H54 (cell line): Measurements from ENCODE around the gene BCAR3.
A peak's percentile ranks its signal among the peaks of the same experiment; 100 is the strongest.

Source experiments
- DNase-seq: peaks from one replicate; pipeline ENCODE4 v3.0.0; 2011; ENCODE audit warnings: low spot score, mixed read lengths; ENCODE audit not compliant: insufficient read length
- FAIRE-seq: peaks from 3 replicates; lab custom pipeline; 2011; peaks lifted over from hg19 to GRCh38; lab: Jason Lieb, UNC
- POLR2A ChIP-seq: IDR thresholded peaks from 2 replicates; pipeline ENCODE4 v1.6.1; 2011; ENCODE audit warnings: low read depth, mild to moderate bottlenecking, low read length

BCAR3 gene

DNA sequence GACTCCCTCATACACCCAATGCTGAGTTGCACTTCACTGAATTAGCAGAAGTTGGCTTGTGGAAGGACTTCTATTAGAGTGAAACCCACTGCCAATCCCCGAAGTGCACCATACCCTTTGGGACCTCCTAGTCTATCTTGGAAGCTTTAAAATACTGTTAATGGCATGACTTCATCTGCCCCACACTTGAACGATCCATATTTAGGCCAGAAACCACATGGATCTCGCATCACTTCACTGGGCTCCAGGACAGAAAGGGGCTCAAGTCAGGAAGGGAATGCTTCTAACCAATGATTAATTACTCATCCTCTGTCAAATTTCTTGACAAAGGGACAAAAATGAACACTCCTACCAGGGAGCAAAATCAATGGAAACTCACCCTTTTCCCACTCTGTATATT is 69.1 kb downstream of the BCAR3 start:
- DNase-seq, result no peak
- no peak for FAIRE-seq
- TF ChIP-seq POLR2A, result no peak

DNA sequence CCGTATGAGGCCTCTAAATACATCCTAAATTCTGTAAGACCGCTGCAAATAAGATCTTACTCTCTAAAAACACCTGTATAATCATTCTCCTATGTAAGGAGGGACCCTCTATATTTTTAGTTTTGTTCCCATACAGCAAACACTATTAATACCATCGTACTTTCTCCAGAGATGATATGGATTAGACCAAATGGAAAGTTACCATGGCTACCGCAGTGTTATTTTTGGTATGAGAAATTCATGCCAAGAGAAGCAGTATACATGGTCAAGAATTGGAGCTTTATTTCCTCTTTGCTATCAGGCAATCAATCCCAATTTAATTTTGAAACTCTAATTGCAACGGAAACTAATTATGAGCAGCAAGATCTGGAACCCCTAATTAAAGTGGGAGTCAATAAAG is 70.0 kb downstream of the BCAR3 start:
- FAIRE-seq, result no peak
- no peak for TF ChIP-seq POLR2A
- DNase-seq, result no peak

DNA sequence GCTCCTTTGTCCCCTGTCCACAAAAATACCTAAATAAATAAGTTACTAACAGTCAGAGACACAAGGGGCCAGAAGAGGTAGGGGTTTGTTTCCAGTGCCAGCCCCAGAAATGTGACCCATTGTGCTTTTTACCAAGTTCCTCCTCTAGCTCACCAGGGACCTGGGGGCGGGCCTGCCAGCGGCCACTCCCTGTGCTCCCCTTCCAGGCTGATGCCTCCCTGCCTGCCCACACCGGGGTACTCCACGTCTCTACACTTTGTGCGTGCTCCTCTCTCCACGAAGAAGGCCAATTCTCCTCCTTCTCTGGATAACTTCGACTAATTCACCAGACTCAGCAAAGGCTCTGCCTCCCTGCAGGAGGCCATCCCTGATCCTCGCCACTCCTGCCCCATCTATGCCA is 72.1 kb downstream of the BCAR3 start:
- no peak for FAIRE-seq
- TF ChIP-seq POLR2A, result no peak
- DNase-seq, result no peak

DNA sequence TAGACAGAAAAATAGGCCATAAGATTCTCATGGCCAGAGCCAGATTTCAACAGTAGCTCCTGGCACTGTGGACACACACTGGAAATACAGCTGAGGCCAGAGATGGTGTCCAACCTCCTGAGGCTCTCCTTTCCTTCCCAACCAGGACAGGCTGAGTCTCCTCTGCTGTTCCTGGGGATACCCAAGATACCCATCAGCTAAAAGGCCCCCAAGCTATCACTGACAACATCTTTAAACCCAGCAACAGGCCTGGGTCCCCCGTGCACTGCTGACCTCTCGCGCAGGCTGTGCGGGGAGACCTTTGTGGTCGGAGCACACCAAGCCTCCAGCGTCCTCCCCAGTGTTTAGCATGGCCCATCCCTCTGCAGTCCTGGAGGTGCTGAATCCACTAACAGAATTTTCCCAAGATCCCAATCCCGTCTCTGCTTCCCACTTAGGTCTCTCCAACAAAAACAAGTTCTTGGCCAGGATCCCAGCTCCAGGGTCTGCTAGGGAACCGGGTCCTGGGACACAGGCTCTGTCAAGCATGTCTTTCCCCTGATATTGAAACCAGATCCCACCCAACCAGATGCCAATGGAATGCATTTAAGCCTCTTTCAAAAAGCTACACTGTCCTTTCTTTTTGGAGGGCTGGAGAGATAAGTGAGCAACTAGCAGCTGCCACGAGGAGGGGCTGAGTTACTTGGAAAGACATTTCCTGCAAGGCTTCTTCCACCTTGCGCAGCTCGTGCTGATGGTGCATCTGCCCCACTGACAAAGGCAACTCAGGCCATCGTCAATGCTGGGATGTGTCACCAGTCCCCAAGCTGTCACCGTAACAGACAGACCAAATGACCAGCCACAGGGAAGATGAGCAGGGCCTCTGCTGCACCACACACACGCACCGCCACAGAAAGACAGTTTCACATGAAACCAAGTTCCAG is 73.2 kb downstream of the BCAR3 start:
- no peak for DNase-seq
- no peak for TF ChIP-seq POLR2A
- FAIRE-seq, result no peak

DNA sequence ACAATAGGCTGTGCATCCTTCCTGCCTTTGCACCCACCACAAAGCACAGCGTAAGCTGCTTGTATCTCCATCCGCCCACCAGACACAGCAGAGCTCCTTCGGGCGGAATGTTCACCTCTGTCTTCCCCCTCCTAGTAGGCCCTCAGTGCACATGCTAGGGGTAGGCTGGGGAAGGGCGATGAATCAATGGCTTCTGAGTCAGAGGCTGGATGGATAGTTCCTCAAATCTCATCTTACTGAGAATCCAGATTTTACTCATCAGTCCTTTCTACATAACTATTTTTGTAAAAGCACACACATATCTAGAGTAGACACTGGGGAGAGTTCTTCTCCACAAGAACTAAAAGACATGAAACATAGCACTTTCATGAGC is 73.8 kb downstream of the BCAR3 start:
- FAIRE-seq (no peak), DNase-seq (no peak)
- TF ChIP-seq POLR2A, result no peak

DNA sequence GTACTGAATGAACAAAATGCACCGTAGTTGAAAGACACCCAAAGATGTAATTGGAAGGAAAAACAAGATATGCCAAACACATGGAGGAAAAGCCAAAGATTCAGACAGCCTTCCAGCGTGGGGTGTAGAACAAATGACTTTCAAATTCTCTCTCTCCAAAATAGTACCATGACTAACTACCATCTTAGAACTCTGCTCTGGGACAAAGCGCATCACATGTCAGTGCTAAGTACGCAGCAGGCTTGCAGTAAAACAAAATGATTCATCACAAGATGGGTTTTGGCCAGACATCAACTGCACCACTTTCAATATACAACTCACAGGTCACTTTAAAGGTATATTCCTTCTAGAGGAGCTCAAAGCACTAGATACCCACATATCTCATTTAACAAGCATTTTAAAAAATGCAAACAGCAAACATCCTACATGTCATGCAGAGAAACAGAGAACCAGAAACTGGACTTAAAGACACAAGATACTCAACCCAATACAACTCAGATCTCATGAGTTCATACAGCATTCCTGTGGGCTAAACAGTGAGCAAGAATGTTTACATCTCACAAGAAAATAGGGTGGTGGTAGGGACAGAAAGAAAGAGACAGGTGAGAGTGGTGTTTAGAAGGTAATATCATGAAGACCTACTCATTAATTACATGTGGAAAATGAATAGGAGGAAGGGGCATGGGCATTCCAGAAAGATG is 75.7 kb downstream of the BCAR3 start:
- no peak for TF ChIP-seq POLR2A
- FAIRE-seq, result peak; percentile 95
- peak; percentile 77 for DNase-seq

DNA sequence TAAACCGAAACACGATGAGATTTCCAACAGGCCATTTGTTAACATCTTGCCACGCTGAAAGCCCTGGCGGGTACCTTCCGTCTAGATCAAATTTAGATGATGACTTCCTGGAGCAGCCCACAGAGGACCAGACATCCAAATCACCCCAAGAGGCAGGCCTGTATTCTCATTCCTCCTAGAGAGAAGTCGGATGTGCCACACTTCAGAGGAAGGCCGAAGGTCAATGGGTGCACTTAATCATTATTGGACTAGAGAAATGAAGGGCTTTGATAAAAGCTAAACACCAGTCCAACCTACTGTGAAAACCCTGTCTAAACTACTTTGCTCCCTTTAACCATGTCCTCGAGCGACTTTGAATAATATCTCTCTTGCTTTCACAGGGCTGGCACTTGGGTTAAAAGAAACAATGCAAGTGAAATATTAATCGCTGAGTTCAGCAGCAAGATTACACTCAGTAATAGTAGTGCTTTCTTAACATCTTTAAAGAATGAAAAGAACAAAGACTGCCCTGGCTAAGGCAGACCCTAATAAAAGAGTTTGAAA is 76.5 kb downstream of the BCAR3 start:
- FAIRE-seq, result no peak
- no peak for TF ChIP-seq POLR2A
- no peak for DNase-seq

DNA sequence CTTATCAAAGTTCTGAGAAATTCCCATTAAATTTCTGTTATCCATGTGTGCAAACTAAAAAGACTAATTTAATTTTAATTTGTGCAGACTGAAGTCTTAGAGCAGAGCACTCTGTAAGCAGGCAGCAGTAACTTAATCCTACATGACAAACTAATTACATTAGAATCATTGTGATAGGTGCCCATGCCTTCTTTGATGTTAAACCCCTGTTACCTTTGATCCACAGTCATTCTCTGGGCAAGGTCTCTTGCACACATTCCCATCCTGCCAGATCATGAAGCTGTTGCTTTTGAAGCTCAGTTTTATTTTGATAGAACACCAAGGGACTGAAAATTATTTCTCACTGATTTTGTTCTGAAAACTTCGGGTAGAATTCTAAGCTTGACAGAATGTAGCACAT is 77.2 kb downstream of the BCAR3 start:
- FAIRE-seq, result no peak
- no peak for TF ChIP-seq POLR2A
- no peak for DNase-seq

DNA sequence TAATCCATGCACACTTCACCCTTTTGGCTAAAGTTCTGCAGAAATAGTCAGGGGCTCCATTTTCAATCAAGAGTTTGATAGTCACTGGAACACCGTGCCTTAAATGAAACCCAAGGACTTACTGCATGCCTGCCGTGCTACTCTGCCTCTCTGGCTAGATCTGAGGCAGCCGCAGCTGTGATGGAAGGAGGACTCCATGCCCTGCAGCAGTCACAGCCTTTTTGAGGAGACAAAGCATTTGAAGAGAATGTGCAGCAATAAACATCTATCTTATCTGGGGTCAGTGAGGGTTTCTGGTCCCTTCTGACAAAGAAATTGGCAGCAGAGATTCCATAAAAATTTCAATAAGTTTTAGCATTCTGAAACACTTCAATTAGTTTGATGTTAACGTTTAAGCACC is 78.0 kb downstream of the BCAR3 start:
- DNase-seq, result no peak
- FAIRE-seq, result no peak
- no peak for TF ChIP-seq POLR2A

DNA sequence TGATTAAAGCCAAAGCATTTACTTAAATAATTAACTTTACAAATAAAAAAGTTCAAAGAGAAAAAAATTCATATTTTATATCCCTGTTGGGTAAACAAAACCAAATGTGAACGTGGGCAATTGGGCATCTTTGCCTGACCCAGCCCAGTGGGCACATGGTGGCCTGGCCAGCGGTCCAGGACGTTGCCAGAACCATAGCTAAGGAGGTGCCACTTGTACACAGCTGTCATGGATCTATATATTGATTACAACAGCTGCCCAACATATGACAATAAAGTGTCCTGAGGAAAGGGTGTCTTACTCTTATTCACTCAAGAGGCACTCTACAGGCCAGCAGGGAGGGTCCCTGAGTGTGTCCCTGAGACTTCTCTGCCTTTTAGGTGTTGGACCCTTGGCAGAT is 78.5 kb downstream of the BCAR3 start:
- TF ChIP-seq POLR2A, result no peak
- DNase-seq, result no peak
- FAIRE-seq, result no peak

DNA sequence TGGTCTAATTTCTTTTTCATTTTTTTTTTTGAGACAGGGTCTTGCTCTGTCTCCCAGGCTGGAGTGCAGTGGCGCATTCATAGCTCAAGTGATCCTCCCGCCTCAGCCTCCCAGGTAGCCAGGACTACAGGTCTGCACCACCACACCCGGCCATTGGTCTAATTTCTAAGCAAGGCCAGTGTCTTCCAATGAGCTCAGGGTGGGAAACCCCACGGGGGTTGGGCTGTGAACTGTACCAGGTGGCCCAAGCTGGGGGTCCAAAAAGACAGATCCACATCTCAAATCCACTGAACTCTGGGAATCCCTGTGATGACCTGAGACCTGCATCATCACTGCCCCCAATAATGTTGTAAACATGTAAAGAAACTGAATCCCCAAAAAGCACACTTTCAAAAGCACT is 79.5 kb downstream of the BCAR3 start:
- no peak for FAIRE-seq
- DNase-seq, result no peak
- no peak for TF ChIP-seq POLR2A

DNA sequence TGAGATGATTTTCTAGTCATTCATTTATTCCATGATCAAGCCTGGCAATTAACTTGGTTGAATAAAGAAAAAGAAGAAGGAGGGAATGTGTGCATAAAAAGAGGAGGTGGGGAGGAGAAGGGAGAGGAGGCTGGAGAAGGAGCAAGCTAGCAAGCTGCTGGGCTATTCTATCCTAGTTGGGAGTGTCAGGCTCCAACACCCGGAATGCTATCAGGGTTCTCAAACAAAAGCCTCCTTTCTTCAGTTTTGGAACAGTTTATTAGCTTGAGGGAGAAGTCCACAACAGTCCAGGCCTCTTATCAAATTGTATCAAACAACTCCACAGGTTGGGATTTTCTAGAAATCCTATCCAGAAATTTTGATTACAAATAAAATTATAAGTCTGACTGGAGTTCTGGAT is 80.0 kb downstream of the BCAR3 start:
- no peak for FAIRE-seq
- DNase-seq, result no peak
- TF ChIP-seq POLR2A, result no peak

DNA sequence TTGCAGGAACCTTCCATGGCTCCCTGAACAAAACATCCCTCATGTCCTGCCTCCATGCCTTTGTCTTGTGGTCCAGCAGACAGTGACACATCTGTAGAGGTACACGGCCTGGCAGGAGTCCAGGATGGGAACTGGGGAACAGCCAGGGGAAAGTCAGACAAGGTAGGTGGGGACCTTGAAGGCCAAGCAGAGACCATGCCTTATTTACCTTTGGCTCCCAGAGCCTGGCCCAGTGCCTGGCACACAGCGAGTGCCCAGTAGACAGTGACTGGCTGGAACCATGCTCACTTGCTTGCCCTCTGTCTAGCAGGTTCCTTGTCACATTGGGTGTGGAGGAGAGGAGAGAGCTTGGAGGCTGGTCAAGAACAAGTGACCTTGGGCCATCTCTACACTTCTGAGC is 81.0 kb downstream of the BCAR3 start:
- no peak for TF ChIP-seq POLR2A
- no peak for DNase-seq
- FAIRE-seq, result no peak

DNA sequence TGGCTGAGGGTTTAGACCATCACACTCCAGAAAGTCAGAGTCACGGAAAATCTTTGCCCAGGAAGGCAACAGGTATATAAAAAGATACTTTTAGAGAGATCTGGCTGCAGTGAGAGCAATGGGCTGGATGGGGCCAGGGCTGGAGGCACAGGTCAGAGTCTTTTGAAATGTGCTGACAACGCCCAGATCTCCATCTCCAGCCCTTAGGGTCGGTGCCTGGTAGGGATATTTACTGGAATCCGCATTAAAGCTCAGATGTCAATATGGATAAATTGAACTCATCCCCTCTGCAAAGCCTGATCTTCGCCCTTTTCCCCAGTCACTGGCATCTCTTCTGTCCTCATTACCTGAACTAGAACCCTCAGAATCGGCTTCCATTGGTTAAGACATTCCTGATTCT is 82.2 kb downstream of the BCAR3 start:
- no peak for TF ChIP-seq POLR2A
- DNase-seq (no peak), FAIRE-seq (no peak)
